Kidney (tissue), 14 donors: ENCODE data around the gene SLC44A4. TPM values are rescaled to one million over a fixed set of nuclear protein-coding genes. Genes with fewer than 3 reads are reported as not detected.
A peak's percentile ranks its signal among the peaks of the same experiment; 100 is the strongest.
"Not testable (repeated sequence)": the region's sequence is repeated elsewhere in the genome, so short reads cannot be mapped to it uniquely, and the experiment has no call there.

Source experiments
- DNase-seq, 5 donors: peaks; one replicate each; pipeline ENCODE4 v3.0.0-alpha.2; 2013 to 2020
- FAIRE-seq: peaks from 2 replicates; lab custom pipeline; 2012; peaks lifted over from hg19 to GRCh38; lab: Jason Lieb, UNC
- H3K27ac ChIP-seq, 2 donors: one replicate each; pipeline ENCODE4 v1.7.0; 2013; ENCODE audit warnings: low read depth in 2 of 2, low read length in 2 of 2, inconsistent platforms in 1 of 2
- H3K27me3 ChIP-seq: one replicate; pipeline ENCODE4 v1.7.1; 2013; ENCODE audit warnings: low read length, inconsistent platforms; ENCODE audit not compliant: control insufficient read depth, insufficient read depth
- H3K36me3 ChIP-seq, 3 donors: one replicate each; pipeline versions ENCODE4 v1.7.0 to v1.7.1; 2013; ENCODE audit warnings: low read length in 3 of 3, control low read depth in 1 of 3, inconsistent platforms in 1 of 3; ENCODE audit not compliant: insufficient read depth in 3 of 3, control insufficient read depth in 2 of 3
- H3K4me1 ChIP-seq, 3 donors: one replicate each; pipeline versions ENCODE4 v1.7.0 to v1.7.1; 2013; ENCODE audit warnings: low read length in 3 of 3, inconsistent platforms in 1 of 3, low read depth in 1 of 3; ENCODE audit not compliant: control insufficient read depth in 2 of 3, insufficient read depth in 2 of 3
- H3K4me3 ChIP-seq, 3 donors: one replicate each; pipeline versions ENCODE4 v1.7.0 to v1.8.1; 2013; ENCODE audit warnings: low read length in 3 of 3, control low read depth in 1 of 3, inconsistent platforms in 1 of 3
- H3K9ac ChIP-seq, 3 donors: one replicate each; pipeline versions ENCODE4 v1.7.0 to v1.7.1; 2013; ENCODE audit warnings: low read length in 3 of 3, control low read depth in 1 of 3, inconsistent platforms in 1 of 3
- H3K9me3 ChIP-seq, 3 donors: one replicate each; pipeline versions ENCODE4 v1.7.0 to v1.7.1; 2013; ENCODE audit warnings: low read length in 3 of 3, control low read depth in 1 of 3, inconsistent platforms in 1 of 3; ENCODE audit not compliant: control insufficient read depth in 2 of 3, insufficient read depth in 1 of 3
- intact Hi-C: fragments of 100-400 bp; cut with DNase I; formaldehyde crosslinking; loops from one replicate; pipeline ENCODE4 v1.11.1; 2022
- polyA plus RNA-seq: library from polyadenylated mRNA; stranded (reverse); fragments of 350-450 nt; fragmentation: Illumina TruSeq; extraction: RNeasy Lipid Tissue Mini Kit (QIAGEN cat#74804); gene quantifications from one replicate; pipeline ENCODE4 v1.2.3, GENCODE V29; 2014; ENCODE audit warnings: low read depth, low replicate concordance; ENCODE audit not compliant: insufficient read depth
- total RNA-seq: library from RNA; stranded (reverse); fragmentation: NEBNext Ultra II Directional; extraction: Animal tissue kit (Norgen Biotek cat#: 25700); gene quantifications from one replicate; pipeline ENCODE4 v1.2.1, GENCODE V29; 2021
- TF ChIP-seq, protein P1 (sequence below): IDR thresholded peaks from 3 replicates; pipeline ENCODE4 v1.5.1; 2012; ENCODE audit warnings: mild to moderate bottlenecking, moderate library complexity, borderline replicate concordance; ENCODE audit not compliant: insufficient read depth; ENCODE audit errors: extremely low read depth
- donor health status: control.
- donor health status: control.
- donor health status: control.
- donor health status: control.
- donor health status: control.
- donor health status: DM: yes; HTN: yes; CAD: no.
- donor health status: Normal renal cell carcinoma (clear cell type).

The SLC44A4 gene
- total and polyA plus RNA-seq, 2 donors from 2014 or later = 37.4 to 137 TPM

DNA sequence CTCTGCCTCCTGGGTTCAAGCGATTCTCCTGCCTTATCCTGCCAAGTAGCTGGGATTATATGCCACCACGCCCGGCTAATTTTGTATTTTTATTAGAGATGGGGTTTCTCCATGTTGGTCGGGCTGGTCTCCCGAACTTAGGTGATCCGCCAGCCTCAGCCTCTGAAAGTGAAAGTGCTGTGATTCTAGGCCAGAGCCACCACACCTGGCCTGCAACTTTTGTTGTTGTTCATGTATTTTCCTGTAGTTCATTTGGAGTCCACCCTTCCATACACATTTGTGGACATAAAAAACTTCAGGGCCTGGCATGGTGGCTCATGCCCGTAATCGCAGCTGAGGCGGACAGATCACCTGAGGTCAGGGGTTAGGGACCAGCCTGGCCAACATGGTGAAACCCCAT lies 36.7 kb downstream of the SLC44A4 start:
- Histone ChIP-seq H3K9me3 (no peaks in the 10 kb centered on the region), H3K9ac (no peak overlapping the region), H3K27me3 (no peaks in the 10 kb centered on the region), H3K4me3 (no peak overlapping the region), H3K4me1 (peaks cover 4 to 10% (median 4%) of the 10 kb centered on the region in 3 donors), H3K36me3 (peaks cover 5 to 16% (median 14%) of the 10 kb centered on the region in 3 donors), H3K27ac (no peak overlapping the region)
- intact Hi-C loops = no loop called here
- FAIRE-seq (no peak), DNase-seq (peak in 1 of 5 donors; percentile 10)
- TF ChIP-seq, protein P1, sequence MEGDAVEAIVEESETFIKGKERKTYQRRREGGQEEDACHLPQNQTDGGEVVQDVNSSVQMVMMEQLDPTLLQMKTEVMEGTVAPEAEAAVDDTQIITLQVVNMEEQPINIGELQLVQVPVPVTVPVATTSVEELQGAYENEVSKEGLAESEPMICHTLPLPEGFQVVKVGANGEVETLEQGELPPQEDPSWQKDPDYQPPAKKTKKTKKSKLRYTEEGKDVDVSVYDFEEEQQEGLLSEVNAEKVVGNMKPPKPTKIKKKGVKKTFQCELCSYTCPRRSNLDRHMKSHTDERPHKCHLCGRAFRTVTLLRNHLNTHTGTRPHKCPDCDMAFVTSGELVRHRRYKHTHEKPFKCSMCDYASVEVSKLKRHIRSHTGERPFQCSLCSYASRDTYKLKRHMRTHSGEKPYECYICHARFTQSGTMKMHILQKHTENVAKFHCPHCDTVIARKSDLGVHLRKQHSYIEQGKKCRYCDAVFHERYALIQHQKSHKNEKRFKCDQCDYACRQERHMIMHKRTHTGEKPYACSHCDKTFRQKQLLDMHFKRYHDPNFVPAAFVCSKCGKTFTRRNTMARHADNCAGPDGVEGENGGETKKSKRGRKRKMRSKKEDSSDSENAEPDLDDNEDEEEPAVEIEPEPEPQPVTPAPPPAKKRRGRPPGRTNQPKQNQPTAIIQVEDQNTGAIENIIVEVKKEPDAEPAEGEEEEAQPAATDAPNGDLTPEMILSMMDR = no peak

DNA sequence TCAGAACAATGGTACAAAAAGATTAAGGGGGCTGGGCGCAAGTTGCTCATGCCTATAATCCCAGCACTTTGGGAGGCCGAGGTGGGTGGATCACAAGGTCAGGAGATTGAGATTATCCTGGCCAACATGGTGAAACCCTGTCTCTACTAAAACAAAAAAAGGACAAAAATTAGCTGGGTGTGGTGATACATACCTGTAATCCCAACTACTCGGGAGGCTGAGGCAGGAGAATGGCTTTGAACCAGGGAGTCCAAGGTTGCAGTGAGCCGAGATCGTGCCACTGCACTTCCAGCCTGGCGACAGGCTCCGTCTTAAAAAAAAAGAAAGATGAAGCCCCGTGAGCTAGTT lies 39.0 kb downstream of the SLC44A4 start:
- H3K36me3 ChIP-seq = peaks cover 5 to 16% (median 16%) of the 10 kb centered on the region in 3 donors
- not testable (repeated sequence) for H3K9ac ChIP-seq, FAIRE-seq

DNA sequence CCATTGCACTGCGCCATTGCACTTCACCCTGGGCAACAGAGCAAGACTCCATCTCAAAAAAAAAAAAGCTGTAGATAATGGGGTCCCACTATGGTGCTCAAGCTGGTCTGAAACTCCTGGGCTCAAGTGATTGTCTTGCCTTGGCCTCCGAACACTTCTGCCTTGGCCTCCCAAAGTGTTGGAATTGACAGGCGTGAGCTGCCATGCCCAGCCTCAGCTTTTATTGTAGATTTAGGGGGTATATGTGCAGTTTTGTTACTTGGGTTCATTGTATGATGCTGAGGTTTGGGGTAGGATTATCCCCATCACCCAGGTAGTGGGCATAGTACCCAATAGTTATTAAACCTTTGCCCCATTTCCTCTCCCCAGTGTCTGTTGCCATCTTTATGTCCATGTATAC lies 39.8 kb downstream of the SLC44A4 start:
- TF ChIP-seq, protein P1 = no peak
- Histone ChIP-seq H3K4me1 (peaks cover 4 to 21% (median 17%) of the 10 kb centered on the region in 3 donors), H3K4me3 (no peak overlapping the region), H3K9me3 (no peaks in the 10 kb centered on the region), H3K27me3 (no peaks in the 10 kb centered on the region), H3K36me3 (peaks cover 5 to 16% (median 16%) of the 10 kb centered on the region in 3 donors), H3K9ac (no peak overlapping the region), H3K27ac (no peak overlapping the region)
- intact Hi-C loops = no loop called here
- FAIRE-seq = no peak
- DNase-seq = no peak

More for the DNA sequence above, 39.0 kb downstream of the SLC44A4 start:
- H3K27ac ChIP-seq, H3K27me3 ChIP-seq, H3K4me3 ChIP-seq, DNase-seq, H3K9me3 ChIP-seq, intact Hi-C loops: not testable (repeated sequence)
- H3K4me1 ChIP-seq = peaks cover 4 to 17% (median 17%) of the 10 kb centered on the region in 3 donors

DNA sequence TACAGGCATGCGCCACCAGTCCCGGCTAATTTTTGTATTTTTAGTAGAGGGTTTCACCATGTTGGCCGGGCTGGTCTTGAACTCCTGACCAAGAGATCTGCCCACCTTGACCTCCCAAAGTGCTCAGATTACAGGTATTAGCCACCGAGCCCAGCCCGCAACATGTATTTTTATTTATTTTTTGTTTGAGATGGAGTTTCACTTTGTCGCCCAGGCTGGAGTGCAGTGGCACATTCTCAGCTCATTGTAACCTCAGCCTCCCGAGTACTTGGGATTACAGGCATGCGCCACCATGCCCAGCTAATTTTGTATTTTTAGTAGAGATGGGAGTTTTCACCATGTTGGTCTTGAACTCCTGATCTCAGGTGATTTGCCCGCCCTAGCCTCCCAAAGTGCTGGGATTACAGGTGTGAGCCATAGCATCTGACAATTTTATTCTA lies 40.7 kb downstream of the SLC44A4 start:
- H3K9ac ChIP-seq = peak overlapping the region in 1 of 3 donors; percentile 95
- H3K27ac ChIP-seq, H3K9me3 ChIP-seq, intact Hi-C loops, H3K27me3 ChIP-seq, FAIRE-seq: not testable (repeated sequence)
- H3K36me3 ChIP-seq = peaks cover 5 to 16% (median 16%) of the 10 kb centered on the region in 3 donors
- peaks cover 4 to 21% (median 17%) of the 10 kb centered on the region in 3 donors for H3K4me1 ChIP-seq
- peak overlapping the region in 1 of 3 donors; percentile 95 for H3K4me3 ChIP-seq
- DNase-seq = peak in 1 of 5 donors; percentile 15
